MG63 (cell line): ENCODE results near the gene DENR. TPM values are rescaled to one million over a fixed set of nuclear protein-coding genes. Genes with fewer than 3 reads are reported as not detected.
"Not testable (repeated sequence)": the region's sequence is repeated elsewhere in the genome, so short reads cannot be mapped to it uniquely, and the experiment has no call there.

Experiments used
- DNase-seq: peaks from one replicate; pipeline ENCODE4 v3.0.0-alpha.2; 2020
- H3K27me3 ChIP-seq: fragments of 250-450 bp; sonication (Bioruptor Pico); 2 replicates; pipeline ENCODE4 v1.5.1; 2020; ENCODE audit warnings: mild to moderate bottlenecking, moderate library complexity
- H3K36me3 ChIP-seq: fragments of 250-450 bp; sonication (Bioruptor Pico); 2 replicates; pipeline ENCODE4 v1.5.1; 2020; ENCODE audit warnings: mild to moderate bottlenecking, moderate library complexity
- H3K4me3 ChIP-seq: fragments of 250-450 bp; sonication (Bioruptor Pico); 2 replicates; pipeline ENCODE4 v1.5.1; 2020; ENCODE audit warnings: mild to moderate bottlenecking, moderate library complexity
- H3K9me3 ChIP-seq: fragments of 250-450 bp; sonication (Bioruptor Pico); 2 replicates; pipeline ENCODE4 v1.5.1; 2020; ENCODE audit warnings: mild to moderate bottlenecking, moderate library complexity
- total RNA-seq: library from RNA; depleted of rRNA; stranded (reverse); fragments of >200 nt; shearing (Covaris generic); gene quantifications from 2 replicates; pipeline ENCODE4 v1.2.3, GENCODE V29; 2014; ENCODE audit warnings: low replicate concordance; rRNA removed

Gene DENR
- total RNA-seq, 1 experiment from 2014 or later: 19.7 TPM

DNA sequence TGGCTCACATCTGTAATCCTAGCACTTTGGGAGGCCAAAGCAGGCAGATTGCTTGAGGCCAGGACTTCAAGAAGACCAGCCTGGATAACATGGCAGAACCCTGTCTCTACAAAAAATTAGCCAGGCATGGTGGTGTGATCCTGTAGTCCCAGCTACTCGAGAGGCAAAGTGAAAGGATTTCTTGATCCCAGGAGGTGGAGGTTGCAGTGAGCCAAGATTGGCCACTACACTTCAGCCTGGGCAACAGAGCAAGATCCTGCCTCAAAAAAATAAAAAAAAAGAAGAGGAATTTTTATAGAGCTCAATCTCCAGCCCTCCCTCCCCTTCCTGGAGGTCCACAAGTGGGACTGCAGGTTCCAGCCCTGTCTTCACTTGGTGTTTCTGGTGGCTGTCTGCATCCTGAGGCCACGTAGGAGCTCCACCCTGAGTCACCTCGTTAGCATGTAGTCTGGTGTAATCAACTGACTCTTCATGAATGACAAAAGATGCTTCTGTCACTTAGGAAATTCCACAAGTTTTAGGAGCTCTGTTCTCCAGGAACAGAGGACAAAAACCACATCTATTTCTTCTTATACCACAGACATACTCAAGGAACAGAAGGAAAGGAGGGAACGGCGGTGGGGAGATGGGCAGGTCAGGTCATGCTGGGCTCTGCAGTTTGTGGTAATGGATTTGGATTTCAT lies 37.9 kb downstream of the DENR start:
- DNase-seq: no peak
- H3K36me3 ChIP-seq: no peaks in the 10 kb centered on the region
- no peak overlapping the region for H3K4me3 ChIP-seq
- no peaks in the 10 kb centered on the region for H3K27me3 ChIP-seq
- no peaks in the 10 kb centered on the region for H3K9me3 ChIP-seq

DNA sequence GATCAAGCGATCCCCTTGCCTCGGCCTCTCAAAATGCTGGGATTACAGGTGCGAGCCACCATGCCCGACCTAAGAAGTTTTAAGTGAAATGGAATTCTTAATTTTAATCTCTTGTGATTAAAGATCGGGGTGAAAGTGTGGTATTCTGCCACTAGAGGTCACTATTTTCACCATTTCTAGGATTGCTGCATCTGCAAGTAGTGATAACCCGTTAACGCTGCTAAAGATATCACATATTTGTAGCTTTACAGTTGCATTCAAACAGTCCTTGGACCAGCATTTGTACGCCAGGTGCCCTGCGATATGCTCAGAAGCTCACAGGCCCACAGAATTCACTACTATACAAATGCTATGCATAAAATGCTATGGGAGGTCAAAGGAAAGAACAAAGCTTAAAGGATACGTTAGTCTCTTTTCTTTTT lies 41.1 kb downstream of the DENR start:
- no peak for DNase-seq
- H3K27me3 ChIP-seq: no peaks in the 10 kb centered on the region
- no peaks in the 10 kb centered on the region for H3K9me3 ChIP-seq
- no peaks in the 10 kb centered on the region for H3K36me3 ChIP-seq
- no peak overlapping the region for H3K4me3 ChIP-seq

DNA sequence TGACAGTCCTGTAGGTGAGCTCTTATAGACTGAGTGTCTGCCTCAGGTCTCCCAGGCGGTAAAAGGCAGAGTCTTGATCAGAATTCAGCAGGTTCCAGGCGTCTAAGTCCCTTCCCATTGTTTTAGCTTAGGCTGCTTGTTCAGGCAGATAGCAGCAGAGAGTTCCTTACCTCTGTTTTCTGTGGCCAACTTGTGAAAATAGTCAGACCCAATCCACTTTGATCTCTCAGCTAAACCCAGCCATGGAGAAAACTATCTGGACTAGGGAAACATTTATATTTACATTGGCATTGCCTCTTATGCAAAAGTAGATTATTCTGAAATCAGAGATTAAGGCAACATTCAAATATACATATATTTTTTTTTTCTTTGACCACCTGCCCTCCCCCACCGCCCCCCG lies 43.2 kb downstream of the DENR start:
- no peaks in the 10 kb centered on the region for H3K27me3 ChIP-seq

DNA sequence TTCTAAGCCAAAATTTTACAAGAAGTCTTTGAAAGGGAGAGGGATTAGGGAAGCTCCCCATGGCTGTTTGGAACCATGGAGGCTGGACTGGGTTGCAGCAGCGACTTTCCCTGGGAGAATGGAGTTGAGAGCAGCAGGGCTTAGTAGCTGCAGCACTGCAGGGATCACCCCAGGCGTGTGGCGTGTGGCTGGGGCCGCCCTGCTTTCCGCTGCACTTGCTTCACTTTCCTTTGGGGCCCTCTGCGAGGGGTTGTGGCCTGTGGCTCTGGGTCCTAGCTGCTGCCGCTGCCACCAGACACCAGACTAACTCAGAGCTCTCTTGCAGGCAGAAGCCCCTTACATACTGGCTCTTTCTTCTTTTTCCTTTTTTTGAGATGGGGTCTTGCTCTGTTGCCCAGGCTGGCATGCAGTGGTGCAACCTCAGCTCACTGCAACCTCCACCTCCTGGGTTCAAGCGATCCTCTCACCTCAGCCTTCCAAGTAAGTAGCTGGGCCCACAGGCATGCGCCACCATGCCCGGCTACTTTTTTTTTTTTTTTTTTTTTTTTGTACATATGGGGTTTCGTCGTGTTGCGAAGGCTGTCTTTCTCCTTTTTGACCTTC lies 47.1 kb downstream of the DENR start:
- Histone ChIP-seq H3K9me3 (no peaks in the 10 kb centered on the region), H3K27me3 (no peaks in the 10 kb centered on the region), H3K4me3 (no peak overlapping the region), H3K36me3 (no peaks in the 10 kb centered on the region)
- no peak for DNase-seq

More for the DNA sequence above, 43.2 kb downstream of the DENR start:
- Histone ChIP-seq H3K36me3 (no peaks in the 10 kb centered on the region), H3K9me3 (no peaks in the 10 kb centered on the region), H3K4me3 (no peak overlapping the region)
- DNase-seq: no peak

GRCh38 chr12:122803937-122804336 lies 51.3 kb downstream of the DENR start:
- no peaks in the 10 kb centered on the region for H3K36me3 ChIP-seq
- no peaks in the 10 kb centered on the region for H3K27me3 ChIP-seq
- no peak overlapping the region for H3K4me3 ChIP-seq
- no peaks in the 10 kb centered on the region for H3K9me3 ChIP-seq
- DNase-seq: no peak

DNA sequence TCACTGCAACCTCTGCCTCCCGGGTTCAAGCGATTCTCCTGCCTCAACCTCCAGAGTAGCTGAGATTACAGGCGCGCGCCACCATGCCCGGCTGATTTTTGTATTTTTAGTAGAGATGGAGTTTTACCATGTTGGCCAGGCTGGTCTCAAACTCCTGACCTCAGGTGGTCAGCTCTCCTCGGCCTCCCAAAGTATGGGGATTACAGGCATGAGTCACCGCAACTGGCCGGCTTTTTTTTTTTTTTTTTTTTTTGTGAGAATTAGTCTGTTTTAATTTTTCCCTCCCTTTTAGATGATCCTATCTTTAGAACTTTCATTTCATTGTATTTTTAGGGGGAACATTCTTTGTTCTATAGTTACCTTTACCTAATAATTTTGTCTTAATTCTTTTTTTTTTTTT lies 52.3 kb downstream of the DENR start:
- H3K27me3 ChIP-seq, H3K9me3 ChIP-seq, DNase-seq: not testable (repeated sequence)

GRCh38 chr12:122807651-122808050 lies 55.0 kb downstream of the DENR start:
- H3K9me3 ChIP-seq: no peaks in the 10 kb centered on the region

More for the DNA sequence above, 52.3 kb downstream of the DENR start:
- H3K36me3 ChIP-seq, H3K4me3 ChIP-seq: not testable (repeated sequence)

GRCh38 chr12:122811777-122812176 lies 59.2 kb downstream of the DENR start:
- Histone ChIP-seq H3K4me3 (no peak overlapping the region), H3K36me3 (no peaks in the 10 kb centered on the region), H3K27me3 (no peaks in the 10 kb centered on the region), H3K9me3 (no peaks in the 10 kb centered on the region)
- DNase-seq: no peak

More at GRCh38 chr12:122807651-122808050, 55.0 kb downstream of the DENR start:
- Histone ChIP-seq H3K27me3 (no peaks in the 10 kb centered on the region), H3K36me3 (no peaks in the 10 kb centered on the region), H3K4me3 (no peak overlapping the region)
- no peak for DNase-seq

GRCh38 chr12:122813310-122813713 lies 60.7 kb downstream of the DENR start:
- Histone ChIP-seq H3K27me3 (no peaks in the 10 kb centered on the region), H3K4me3 (no peak overlapping the region), H3K36me3 (no peaks in the 10 kb centered on the region), H3K9me3 (no peaks in the 10 kb centered on the region)
- DNase-seq: no peak

GRCh38 chr12:122819209-122819785 lies 66.7 kb downstream of the DENR start:
- no peak overlapping the region for H3K4me3 ChIP-seq
- H3K27me3 ChIP-seq: no peaks in the 10 kb centered on the region
- H3K9me3 ChIP-seq: no peaks in the 10 kb centered on the region
- no peak for DNase-seq
- no peaks in the 10 kb centered on the region for H3K36me3 ChIP-seq

DNA sequence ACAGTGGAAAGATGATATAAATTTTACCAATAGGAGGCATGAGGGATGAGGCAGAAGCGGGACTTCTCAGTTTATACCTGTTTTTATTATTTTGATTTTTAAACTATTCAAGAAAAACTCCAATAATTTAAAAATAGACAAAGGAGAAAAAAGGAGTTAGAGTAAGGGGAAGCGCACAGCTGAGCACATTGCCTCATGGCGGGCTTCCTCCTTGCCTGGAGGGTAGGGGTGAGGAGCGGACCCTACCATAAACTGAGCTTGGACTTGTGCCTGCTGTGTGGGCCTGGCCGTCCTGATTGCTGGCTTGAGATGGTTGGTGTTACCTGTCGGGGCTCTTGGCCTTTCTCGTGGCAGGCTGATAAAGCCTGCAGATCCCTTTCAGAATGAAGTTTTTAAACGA lies 67.5 kb downstream of the DENR start:
- DNase-seq: no peak
- H3K36me3 ChIP-seq: no peaks in the 10 kb centered on the region
- no peaks in the 10 kb centered on the region for H3K9me3 ChIP-seq
- H3K27me3 ChIP-seq: no peaks in the 10 kb centered on the region
- no peak overlapping the region for H3K4me3 ChIP-seq

Other genes starting within 250 kb of the DENR start
- 54.6 and 57.9 TPM in 2 replicates for gene RSRC2, start 225.9 kb upstream of the DENR start, total RNA-seq
- gene KNTC1, start 225.6 kb upstream of the DENR start, total RNA-seq: 20.5 and 32.1 TPM in 2 replicates
- gene HCAR2, start 49.5 kb upstream of the DENR start, total RNA-seq: not detected in 2 replicates
- not detected in 2 replicates for gene HCAR3, start 36.0 kb upstream of the DENR start, total RNA-seq
- gene HCAR1, start 22.0 kb upstream of the DENR start, total RNA-seq: not detected in 2 replicates
- 2.0 TPM in 1 of 2 replicates, not detected in the other for gene CCDC62, start 21.7 kb downstream of the DENR start, total RNA-seq
- 6.4 and 14.8 TPM in 2 replicates for gene HIP1R, start 82.6 kb downstream of the DENR start, total RNA-seq
- gene VPS37B, start 143.3 kb downstream of the DENR start, total RNA-seq: 15.0 and 21.4 TPM in 2 replicates
- gene ABCB9, start 213.6 kb downstream of the DENR start, total RNA-seq: 6.4 and 10.0 TPM in 2 replicates
- gene OGFOD2, start 222.4 kb downstream of the DENR start, total RNA-seq: 15.9 and 24.2 TPM in 2 replicates
- 276 and 413 TPM in 2 replicates for gene ARL6IP4, start 227.9 kb downstream of the DENR start, total RNA-seq